GM18505 (cell line): ENCODE measurements around the gene KCNIP1.
A peak's percentile ranks its signal among the peaks of the same experiment; 100 is the strongest.
"Not testable (repeated sequence)": the region's sequence is repeated elsewhere in the genome, so short reads cannot be mapped to it uniquely, and the experiment has no call there.

Experiments used
- ATAC-seq: cut with Tn5 transposase; IDR thresholded peaks from one replicate; pipeline ENCODE4 v1.9.1; 2021; ENCODE audit not compliant: unreplicated experiment
- POLR2A ChIP-seq: IDR thresholded peaks from 4 replicates; pipeline ENCODE4 v1.6.1; 2011; ENCODE audit warnings: borderline replicate concordance; ENCODE audit not compliant: insufficient read depth, insufficient read length; ENCODE audit errors: extremely low read depth

KCNIP1 gene

DNA sequence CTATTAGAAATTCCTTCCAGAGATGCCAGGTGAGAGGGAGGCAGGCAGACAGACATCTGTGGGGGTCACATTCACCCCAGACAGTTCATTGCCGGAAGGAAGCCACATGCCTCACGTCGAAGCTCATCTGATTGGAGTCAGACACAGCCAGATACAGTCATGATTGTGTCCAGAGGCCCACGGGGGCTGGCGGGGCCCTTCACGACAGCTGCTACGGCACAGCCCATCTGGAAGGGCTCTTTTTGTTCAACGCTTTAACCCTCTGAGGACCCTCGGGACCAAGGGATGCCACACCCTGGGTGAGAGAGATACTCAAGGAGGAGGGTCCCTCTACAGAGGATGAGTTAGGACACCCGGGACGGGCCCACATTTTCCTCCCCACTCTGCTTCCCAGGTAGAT is 247.8 kb downstream of the KCNIP1 start:
- no peak for TF ChIP-seq POLR2A
- ATAC-seq, result no peak

DNA sequence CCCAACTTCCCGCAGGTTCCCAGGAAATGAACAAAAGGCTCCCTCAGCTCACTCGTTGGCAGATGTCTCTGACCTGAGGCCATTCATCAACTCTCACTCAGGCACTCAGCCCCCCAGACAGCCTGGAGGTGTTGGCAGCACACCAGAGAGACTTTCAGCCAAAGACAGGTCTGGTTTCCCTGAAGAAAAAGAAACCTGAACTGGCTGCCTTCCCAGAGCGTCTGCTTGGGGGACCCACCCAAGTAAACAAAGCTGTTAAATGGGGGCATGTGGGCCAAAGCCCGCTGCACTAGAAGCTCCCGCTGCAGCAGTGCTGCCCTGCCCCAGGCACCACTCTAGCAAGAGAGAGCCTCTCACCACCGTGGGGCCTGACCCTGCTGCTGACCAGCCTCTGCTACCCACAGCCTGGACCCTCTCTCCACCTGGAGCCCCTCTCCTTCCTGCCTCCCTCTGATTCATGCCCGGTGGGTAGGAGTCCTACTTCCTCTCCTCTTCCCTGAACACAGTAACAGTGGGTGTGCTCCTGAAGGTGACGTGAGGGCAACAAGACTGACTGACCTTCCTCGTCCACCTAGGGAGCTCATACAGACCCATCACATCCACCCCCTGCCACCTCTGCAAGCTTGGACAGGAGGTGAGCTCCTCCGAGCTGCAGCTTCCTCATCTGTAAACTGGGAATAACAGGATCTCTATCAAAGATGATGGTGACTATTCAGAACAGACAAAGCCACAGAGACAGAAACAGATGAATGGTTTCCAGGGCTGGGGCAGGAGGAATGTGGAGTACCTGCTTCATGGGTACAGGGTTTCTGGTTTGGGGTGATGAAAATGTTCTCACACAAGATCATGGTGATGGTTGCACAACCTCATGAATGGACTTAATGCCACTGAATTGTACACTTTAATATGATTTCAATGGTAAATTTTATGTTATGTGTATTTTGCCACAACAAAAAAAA is 248.7 kb downstream of the KCNIP1 start:
- ATAC-seq, result no peak
- no peak for TF ChIP-seq POLR2A

DNA sequence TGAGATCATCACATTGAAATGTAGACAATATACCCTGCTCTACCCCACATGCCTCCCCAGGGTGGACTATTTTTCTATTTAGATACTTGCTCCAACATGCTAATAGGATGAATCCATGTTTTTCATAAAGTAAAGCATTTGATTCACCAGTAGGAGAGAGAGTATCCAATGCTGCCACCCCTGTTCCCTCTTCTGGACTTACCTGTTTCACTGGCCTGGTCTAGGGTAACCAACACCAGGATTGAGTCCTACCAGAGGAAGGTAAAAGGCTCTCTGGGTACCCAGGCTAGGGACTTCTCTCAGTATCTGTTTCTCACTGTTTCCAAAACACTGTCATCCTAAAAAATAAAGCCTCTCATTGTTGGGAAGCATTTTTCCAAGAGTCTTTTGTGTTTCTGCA is 249.5 kb downstream of the KCNIP1 start:
- ATAC-seq, result no peak
- no peak for TF ChIP-seq POLR2A

DNA sequence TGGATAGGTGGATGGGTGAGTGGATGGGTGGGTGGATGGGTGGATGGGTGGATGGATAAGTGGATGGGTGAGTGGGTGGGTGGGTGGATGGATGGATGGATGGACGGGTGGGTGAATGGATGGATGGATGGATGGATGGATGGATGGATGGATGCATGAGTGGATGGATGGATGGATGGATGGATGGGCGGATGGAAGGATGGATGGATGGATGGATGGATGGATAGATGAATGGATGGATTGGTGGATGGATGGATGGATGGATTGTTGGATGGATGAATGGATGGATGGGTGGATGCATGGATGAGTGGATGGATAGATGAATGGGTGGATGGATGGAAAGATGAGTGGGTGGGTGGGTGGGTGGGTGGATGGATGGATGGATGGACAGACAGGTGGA is 250.7 kb downstream of the KCNIP1 start:
- ATAC-seq, result not testable (repeated sequence)

DNA sequence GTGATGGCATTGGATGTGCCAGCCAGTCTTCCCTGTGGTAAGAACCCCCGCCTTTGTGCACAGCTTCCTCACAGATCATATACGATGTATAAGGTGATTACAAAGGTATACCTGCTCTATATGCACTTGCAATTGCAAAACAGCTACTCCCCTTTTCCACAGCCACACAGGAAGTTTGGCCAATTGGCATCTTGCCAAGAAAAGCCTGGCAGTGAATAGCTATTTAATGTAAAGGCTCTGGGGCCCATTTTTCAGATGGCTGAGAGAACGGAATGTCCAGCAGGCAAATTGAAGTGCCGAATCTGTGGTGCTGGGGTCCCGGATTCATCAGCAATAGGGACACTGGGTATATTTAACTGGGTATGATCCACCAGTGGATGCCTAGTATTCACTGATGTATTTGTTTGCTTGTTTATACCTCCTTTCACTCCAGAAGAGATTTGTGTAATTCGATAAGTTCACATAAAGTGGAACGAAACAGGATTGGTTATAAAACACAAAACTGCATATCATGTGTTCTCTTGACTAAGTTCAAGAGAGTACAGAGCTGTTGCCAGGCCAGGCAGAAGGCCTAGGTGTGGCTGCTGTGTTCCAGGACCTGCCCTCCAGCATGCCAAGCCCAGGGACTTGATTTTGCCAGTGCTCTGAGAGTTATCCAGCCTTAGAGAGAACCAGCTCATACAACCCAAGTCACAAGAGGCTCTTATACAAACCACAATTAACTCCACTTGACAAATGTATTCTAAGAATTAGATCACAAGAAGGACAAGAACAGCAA is 252.0 kb downstream of the KCNIP1 start:
- ATAC-seq, result no peak
- TF ChIP-seq POLR2A, result no peak

DNA sequence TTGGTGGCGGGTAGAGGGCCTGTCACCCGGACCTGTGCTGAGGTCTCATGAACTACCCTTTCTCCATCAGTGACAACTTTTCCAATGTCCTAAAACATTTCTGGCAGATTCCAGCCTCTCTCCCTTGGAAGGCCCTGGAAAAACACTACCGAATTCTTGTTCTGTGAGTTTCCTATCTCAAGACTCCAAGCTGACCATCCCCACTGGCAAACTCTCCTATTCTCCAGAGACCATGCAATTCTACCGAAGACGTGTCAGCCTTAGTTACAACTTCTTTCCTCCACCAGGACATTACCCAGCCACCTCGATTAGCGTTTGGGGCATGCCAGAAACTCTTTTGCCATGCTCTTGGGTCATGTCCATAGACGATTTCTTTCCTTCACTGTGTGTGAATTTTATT is 252.9 kb downstream of the KCNIP1 start:
- ATAC-seq, result peak; percentile 7
- no peak for TF ChIP-seq POLR2A

DNA sequence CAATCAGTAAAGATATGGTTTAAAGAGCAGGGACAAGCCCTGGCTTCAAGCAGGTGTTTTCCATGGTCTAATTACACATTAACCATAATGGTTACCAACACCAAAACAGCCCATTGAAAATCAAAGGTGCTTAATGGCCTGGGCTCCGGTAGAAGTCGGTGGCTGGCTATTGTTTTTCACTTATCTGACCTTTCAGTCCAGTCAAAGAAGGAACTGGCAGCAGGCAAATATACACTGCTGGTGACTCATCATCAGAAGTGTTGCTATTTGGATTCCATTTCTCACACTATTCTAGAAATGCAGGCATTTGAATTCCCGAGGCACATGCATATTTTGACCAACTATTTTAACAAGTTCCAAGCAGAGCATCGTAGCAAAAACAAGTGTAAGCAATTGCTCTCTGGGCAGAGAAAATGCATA is 253.4 kb downstream of the KCNIP1 start:
- TF ChIP-seq POLR2A, result no peak
- peak; percentile 76 for ATAC-seq

DNA sequence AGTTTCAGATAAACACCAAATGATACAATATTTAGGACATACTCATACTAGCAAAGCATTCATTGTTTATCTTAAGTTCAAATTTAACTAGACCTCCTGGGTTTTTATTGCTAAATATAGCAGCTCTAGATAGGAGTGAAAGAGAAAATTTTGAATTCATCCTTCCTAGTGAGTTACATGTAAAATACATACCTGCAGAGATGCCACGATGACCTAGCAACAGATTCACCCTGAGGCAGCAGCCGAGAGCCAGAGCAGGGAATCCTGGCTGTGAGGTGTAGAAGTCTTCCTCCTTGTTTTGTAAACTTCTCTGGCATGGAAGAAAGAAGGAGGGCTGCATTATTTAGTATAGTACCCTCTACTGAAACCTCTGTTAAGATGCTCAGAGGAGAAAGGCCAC is 253.8 kb downstream of the KCNIP1 start:
- no peak for TF ChIP-seq POLR2A
- ATAC-seq, result no peak

DNA sequence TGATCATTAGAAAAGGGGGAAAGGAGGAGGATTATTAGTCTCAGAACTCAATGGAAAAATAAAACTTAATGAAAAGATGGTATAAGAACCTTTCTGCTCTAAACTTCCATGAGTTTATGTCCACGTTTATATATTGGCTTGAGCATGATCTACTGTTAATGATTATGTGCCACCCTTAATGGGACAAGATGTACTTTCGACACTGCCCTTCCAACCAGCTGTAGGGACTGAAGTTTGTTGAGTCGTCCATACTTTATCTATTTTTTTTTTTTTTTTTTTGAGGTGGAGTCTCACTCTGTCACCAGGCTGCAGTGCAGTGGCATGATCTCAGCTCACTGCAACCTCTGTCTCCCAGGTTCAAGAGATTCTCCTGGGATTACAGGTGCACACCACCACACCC is 254.7 kb downstream of the KCNIP1 start:
- TF ChIP-seq POLR2A, result no peak
- ATAC-seq, result no peak

DNA sequence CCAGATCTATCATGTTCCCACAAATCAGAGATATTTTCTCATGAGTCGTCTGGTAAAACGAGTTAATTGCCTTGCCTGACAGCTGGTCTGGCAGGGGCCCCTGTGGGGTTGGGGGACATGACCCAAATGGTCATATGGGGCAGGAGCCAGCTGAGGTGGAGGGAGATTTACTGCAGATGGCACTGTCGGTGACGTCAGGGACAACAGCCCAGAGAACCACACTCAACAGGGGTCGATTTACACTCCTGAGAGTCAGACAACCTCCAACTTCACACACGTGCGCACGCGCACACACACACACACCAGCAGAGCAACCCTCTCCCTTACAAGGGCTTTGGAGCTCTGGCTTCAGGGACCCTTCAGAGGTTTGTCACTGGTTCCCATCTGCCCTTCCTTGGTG is 256.3 kb downstream of the KCNIP1 start:
- ATAC-seq, result no peak

DNA sequence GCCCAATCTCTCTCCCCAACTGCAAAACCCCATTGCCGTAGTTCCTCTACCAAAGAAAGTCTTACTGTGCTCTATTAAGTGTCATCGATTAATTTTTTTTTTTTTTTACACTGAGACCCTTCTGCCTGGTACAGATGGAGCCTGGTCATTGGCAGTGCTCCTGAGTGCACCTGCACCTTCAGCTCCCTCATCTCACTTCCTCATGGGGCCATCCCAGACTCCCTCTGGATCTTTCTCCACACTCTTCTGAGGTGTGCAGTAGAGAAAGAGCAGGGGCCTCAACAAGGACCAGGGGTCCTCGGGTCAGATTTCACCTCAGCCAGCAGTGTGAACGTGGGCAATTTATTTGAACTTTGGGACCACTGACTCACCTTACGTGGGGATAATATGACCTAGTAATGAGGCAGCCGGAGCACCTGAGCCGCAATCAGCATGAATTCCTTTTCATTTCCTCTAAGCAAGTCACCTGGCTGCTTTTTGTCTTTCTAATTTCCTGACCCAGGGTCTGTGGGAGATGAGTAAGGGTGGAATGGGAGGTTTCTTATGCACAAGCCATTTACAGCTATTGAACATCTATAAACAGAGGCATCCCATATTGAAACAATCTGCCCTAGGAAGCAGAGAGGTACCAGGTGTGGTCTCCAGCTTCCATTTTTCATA is 257.4 kb downstream of the KCNIP1 start:
- TF ChIP-seq POLR2A, result no peak
- ATAC-seq, result no peak

More for the DNA sequence above, 256.3 kb downstream of the KCNIP1 start:
- TF ChIP-seq POLR2A, result no peak

DNA sequence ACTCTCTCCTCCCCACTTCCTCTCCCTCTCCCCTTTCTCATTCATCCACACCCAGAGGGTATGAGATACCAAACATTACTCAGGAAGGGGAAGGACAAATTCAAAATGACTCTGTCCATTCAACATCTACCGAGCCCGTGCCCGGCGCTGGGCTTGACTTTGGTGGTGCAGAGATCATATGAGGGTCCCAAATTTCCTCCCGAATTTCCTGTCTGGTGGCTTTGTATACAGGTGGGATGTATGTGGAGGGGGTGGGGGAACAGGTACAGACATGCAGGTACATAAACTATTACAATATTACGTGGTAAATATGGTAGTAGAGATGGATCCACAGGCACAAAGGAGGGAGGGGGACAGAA is 257.9 kb downstream of the KCNIP1 start:
- TF ChIP-seq POLR2A, result no peak
- no peak for ATAC-seq

DNA sequence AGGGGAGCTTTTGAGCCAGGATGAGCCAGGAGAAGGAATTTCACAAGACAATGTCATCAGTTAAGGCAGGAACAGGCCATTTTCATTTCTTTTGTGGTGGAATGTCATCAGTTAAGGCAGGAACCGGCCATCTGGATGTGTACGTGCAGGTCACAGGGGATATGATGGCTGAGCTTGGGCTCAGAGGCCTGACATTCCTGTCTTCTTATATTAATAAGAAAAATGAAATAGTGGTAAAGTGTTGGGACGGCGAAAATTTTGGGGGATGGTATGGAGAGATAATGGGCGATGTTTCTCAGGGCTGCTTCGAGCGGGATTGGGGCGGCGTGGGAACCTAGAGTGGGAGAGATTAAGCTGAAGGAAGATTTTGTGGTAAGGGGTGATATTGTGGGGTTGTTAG is 258.5 kb downstream of the KCNIP1 start:
- ATAC-seq, result not testable (repeated sequence)

DNA sequence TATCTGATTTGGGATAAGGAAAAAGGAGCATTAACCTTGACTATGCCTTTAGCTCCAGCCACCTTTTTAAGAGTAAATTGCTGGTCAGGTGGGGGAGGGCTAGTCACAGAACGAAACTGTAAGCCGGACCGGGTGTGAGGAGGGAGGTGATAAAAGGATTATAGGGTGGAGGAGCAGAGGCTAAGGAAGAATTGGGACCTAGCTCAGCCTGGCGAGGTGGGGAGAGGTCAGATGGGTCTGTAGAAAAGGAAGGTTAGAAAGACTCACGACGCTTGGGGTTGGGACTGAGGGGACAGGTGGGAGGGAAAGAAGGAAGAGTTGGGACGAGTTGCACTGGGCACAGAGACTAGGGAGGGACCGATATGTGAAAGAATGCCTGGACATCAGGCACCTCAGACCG is 262.0 kb downstream of the KCNIP1 start:
- ATAC-seq, result not testable (repeated sequence)
